Stimulated activated CD8-positive, alpha-beta memory T cell treated with anti-CD3 and anti-CD28 coated beads, Interleukin-15, amount 100 ng/mL, for 48 hours (primary cell): ENCODE data around the gene CENPV.
"Not testable (repeated sequence)": the region's sequence is repeated elsewhere in the genome, so short reads cannot be mapped to it uniquely, and the experiment has no call there.

Experiments used
- DNase-seq, 2 donors: peaks; one replicate each; pipeline ENCODE4 v3.0.0-alpha.2; 2020; ENCODE audit warnings: low read depth in 2 of 2

CENPV gene

DNA sequence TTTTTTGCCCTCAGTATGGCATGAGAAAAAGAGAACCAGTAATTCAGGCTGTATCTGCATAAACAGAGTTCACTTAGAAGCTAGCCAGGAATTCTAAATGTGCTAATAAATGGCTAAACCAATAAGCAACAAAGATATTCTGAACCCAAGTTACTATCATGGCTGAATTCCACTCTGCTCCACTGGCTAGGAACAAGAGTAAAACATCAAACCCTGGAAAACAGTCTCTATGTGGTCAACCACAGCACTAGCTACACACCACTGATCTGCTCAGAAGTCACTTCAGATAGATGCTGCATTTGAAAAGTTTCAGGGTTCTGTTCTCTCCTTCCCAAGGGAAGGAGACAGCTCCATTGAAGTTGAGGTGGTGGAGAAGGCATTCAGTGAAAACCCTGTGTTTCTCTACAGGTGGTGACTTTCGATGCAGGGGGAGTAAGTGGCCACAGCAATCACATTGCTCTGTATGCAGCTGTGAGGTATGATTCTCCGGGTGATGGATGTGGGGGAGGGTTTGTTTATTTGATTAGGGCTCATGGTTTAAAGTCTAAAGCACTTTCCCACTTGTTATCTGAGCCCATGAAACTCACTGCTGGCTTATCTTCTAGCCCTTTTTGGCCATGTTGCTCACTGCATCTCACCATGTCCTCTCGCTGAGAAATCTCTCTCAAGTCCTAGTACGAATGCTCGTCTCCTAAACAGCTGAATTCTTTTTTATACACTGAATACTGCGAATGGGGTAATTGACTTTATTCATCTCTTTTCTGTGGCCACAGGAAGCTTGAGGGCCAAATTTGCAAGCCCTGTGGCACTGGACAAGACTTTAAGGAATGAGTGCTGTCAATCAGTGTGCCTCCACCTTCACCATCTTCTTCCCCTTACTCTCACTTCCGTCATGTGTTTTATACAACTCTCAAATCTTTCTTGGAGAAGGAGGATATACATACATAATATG is 39.9 kb downstream of the CENPV start:
- no peak for DNase-seq

DNA sequence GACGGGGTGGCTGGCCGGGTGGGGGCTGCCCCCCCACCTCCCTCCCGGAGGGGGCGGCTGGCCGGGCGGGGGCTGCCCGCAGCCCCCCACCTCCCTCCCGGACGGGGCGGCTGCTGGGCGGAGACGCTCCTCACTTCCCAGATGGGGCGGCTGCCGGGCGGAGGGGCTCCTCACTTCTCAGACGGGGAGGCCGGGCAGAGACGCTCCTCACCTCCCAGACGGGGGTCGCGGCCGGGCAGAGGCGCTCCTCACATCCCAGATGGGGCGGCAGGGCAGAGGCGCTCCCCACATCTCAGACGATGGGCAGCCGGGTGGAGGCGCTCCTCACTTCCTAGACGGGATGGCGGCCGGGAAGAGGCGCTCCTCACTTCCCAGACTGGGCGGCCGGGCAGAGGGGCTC is 41.2 kb downstream of the CENPV start:
- DNase-seq = not testable (repeated sequence)

DNA sequence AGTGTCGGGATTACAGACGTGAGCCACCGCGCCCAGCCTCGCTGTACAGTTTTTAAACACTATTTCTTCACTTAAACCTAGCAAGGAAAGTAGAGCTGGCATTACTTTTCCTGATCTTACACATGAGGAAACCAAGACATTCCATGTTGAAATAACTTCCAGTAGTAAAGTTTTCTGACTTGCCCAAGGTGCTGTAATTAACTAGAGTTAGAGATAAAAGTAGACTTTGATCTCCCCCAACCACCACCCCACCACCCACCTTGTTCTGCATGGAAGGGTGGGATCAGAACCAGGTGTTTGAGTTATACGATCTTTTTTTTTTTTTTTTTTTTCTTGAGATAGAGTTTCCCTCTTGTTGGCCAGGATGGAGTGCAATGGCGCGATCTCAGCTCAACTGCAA is 47.1 kb downstream of the CENPV start:
- DNase-seq = no peak

DNA sequence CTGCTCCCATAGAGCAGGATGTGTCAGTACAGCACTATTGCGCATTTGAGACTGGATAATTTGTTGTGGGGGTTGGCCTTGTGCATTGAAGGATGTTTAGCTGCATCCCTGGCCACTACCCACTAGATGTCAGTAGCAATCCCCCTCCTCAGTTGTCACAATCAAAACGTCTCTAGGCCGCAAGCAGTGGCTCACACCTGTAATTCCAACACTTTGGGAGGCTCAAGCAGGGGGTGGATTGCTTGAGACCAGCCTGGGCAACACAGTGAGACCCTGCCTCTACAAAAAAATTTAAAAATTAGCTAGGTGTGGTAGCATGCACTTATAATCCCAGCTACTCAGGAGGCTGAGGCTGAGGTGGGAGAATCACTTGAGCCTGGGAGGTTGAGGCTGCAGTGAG is 48.4 kb downstream of the CENPV start:
- DNase-seq = no peak

DNA sequence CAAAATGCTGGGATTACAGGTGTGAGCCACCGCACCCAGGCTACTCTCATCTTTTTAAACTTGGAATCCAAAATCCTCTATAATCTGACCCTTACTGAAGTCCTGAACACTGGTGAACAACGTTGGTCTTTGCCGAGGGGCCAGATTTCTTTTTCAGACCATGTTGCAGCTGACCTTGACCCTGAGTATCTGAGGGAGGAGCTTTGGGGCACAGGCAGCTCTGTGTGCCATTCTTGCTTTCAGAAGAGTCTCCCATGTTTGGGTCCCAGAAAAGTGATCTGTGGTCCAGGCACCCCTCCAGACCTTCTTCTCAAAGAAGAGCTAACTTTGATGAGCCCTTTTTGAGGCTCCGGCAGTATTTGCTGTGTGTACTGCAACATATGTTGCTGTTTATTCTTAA is 50.4 kb downstream of the CENPV start:
- no peak for DNase-seq

DNA sequence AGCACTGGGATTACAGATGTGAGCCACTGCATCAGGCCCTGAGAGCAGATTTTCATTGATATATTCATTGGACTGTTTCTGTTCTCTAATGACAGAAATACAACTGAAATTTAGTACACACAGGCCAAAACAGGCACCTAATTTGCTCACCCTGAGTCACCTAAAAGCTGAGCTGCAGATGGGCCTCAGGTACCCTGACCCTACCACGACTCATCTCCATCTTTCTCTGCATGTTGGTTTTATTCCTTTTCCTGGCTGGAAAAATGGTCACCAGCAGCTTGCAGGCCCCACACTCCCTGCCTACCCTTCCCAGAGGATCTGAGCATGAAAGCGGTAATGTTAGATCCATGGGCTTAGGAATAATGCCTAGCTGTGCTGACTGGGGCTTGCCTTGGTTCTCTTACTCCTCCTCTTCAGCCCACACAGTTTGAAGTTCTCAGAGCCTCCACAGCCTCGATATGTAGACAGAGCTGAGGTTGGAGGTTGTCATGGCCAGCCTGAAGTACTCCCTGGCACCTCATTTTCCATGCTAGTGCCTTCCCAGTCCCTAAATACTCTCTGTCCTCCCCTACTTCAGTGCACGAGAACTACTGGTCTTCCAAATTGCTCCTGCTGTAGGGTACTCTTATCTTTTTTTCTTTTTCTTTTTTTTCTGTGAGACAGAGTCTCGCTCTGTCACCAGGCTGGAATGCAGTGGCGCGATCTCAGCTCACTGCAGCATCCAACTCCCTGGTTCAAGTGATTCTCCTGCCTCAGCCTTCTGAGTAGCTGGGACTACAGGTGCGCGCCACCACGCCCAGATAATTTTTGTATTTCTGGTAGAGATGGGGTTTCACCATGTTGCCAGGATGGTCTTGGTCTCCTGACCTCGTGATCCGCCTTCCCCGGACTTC is 51.1 kb downstream of the CENPV start:
- DNase-seq = no peak

DNA sequence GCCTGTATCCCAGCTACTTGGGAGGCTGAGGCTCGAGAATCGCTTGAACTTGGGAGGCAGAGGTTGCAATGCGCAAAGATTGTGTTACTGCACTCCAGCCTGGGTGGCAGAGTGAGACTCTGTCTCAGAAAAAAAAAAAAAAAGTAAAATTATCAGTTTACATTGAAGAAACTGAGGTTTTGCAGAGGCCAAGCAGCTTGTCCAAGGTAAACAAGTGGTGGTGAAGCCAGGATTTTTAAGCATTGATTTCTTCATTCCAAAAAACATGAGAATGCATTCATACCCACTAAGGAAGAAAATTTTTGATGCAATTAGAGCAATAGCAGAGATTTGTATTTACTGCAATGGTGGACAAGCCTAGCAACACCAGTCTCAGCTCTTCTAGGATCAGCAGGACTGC is 52.7 kb downstream of the CENPV start:
- no peak for DNase-seq

DNA sequence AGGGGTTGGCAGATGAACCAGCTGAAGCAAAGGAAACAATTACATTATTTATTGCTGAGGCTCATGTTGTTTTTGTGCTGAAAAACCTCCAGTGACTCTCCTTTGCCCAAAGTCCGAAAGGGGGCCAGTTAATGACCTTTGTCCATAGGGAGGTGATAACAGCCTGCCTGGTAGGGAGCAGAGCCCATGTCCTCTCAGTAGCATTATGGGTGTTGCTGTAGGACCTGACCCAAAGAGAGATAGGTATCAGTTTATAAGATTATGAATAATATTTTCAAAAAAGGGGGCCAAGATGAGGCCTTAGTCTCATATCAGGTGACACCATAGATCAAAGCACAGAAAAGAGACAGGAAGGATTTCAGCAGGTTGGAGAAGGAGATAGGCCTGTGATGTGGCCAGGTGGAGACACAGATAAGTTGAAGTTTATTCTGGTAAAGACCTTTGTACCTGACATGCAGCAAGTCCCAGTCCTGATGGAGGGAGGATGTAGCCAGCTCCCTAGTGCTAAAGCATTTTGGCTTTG is 55.1 kb downstream of the CENPV start:
- DNase-seq = no peak

DNA sequence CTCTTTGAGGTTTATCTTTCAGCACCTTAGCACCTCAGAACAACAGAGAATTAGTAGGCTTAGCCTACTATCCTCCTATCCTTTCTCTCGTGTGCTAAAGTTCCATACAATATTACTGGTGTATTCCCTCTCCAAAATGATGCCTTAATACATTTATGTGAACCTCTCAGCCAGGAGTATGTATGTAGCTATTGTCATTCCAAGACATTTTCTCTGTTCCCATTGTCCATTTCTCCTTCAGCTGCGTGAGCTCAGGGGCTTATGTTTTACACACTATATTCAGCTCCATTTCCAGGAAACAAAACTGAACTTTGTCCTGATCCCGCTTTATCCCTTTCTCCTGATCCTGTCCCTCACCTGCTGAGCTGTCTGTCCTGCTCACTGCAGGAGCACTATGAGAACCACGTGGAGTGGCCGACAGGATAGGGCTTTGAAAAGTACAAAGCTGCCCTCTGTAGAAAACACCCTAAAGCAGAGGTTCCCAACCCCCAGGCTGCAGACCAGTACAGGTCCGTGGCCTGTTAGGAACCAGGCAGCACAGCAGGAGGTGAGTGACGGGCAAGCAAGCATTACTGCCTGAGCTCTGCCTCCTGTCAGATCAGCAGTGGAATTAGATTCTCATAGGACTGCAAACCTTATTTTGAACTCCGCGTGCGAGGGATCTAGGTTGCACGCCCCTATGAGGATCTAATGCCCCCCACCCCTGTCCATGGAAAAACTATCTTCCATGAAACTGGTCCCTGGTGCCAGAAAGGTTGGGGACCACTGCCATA is 55.7 kb downstream of the CENPV start:
- no peak for DNase-seq

DNA sequence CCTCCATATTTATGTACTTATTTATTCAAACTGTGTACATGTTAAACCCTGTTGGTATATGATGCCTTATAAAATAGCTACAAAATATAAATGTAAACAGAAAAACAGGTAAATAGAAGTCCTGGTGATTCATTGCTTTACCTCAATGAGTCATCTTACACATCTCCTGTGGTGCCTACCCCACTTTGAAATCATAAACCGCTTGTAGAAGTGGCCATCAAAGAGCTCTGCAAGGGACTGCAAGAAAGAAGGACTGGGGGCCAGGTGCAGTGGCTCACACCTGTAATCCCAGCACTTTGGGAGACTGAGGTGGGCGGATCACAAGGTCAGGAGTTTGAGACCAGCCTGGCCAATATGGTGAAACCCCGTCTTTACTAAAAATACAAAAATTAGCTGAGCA is 57.2 kb downstream of the CENPV start:
- not testable (repeated sequence) for DNase-seq

DNA sequence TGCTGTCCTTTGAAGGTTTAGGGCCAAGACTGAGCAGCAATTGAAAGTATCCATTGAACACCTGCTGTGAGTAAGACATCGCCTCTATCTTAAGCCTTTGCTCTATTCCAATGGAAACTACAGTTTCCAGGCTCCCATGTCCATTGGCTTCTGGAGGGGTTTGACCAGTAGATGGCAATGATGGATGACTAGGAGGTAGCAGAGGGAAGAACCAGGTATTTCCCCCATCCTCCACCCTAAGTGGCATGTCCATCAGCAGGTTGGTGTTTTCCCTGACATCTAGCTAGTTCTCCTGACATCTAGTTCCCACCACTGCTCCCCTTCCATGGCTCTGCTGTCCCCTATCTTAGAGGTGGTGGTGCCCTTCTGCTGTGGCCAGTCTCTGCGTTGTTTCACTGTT is 58.7 kb downstream of the CENPV start:
- no peak for DNase-seq

DNA sequence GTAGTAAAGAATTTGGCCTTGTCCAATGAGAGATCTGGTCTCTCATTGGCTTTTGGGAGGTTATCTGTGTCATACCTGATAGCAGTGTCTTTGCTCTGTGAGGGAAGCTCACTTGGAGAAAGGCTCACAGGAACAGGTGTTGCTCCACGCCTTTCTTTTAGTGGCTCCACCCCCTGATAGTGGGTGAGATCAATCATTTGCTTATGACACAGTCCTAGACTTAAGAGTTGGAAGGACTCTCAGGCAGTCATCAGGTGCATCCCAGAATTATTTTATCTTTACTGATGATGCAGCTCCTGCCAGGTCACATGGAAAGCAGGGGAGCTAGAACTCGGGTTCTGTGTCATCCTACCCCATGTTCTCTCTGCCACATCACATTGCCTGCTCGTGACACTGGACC is 59.3 kb downstream of the CENPV start:
- no peak for DNase-seq
